Endodermal cell (in vitro differentiated cells): ENCODE results near the gene HMCN2. TPM values are rescaled to one million over a fixed set of nuclear protein-coding genes. Genes with fewer than 3 reads are reported as not detected.

ENCODE experiments used
- DNase-seq: peaks from one replicate; pipeline ENCODE4 v3.0.0-alpha.2; 2017
- H3K27ac ChIP-seq: 2 replicates; pipeline ENCODE4 v1.5.1; 2013; ENCODE audit warnings: mild to moderate bottlenecking, low read depth, low read length, moderate library complexity
- H3K27me3 ChIP-seq: 2 replicates; pipeline ENCODE4 v1.6.1; 2013; ENCODE audit warnings: mild to moderate bottlenecking, low read length, moderate library complexity; ENCODE audit not compliant: insufficient read depth, control insufficient read depth, poor library complexity, severe bottlenecking
- H3K36me3 ChIP-seq: 2 replicates; pipeline ENCODE4 v1.7.0; 2013; ENCODE audit warnings: mild to moderate bottlenecking, low read length, moderate library complexity; ENCODE audit not compliant: control insufficient read depth, insufficient read depth
- H3K4me1 ChIP-seq: one replicate; pipeline ENCODE4 v1.7.0; 2013; ENCODE audit warnings: low read length; ENCODE audit not compliant: control insufficient read depth, insufficient read depth
- H3K4me3 ChIP-seq: 2 replicates; pipeline ENCODE4 v1.5.1; 2013; ENCODE audit warnings: mild to moderate bottlenecking, low read length, moderate library complexity
- H3K9ac ChIP-seq: 2 replicates; pipeline ENCODE4 v1.6.1; 2013; ENCODE audit warnings: mild to moderate bottlenecking, low read length, moderate library complexity; ENCODE audit not compliant: poor library complexity, severe bottlenecking; ENCODE audit errors: extremely low read depth
- H3K9me3 ChIP-seq: 2 replicates; pipeline ENCODE4 v1.6.1; 2013; ENCODE audit warnings: mild to moderate bottlenecking, low read length, moderate library complexity; ENCODE audit not compliant: control insufficient read depth
- H3K27ac Mint-ChIP-seq: 2 replicates; pipeline ENCODE4 v1.8.0; 2020; ENCODE audit warnings: mixed read lengths
- H3K27me3 Mint-ChIP-seq: 2 replicates; pipeline ENCODE4 v1.8.0; 2021; ENCODE audit warnings: mild to moderate bottlenecking, mixed read lengths; ENCODE audit not compliant: insufficient read depth
- H3K36me3 Mint-ChIP-seq: 2 replicates; pipeline ENCODE4 v1.8.0; 2020; ENCODE audit warnings: low read depth, mixed read lengths
- H3K4me1 Mint-ChIP-seq: 2 replicates; pipeline ENCODE4 v1.8.0; 2020; ENCODE audit warnings: mixed read lengths
- H3K4me3 Mint-ChIP-seq: 2 replicates; pipeline ENCODE4 v1.8.0; 2020; ENCODE audit warnings: mild to moderate bottlenecking, moderate library complexity, mixed read lengths
- H3K9me3 Mint-ChIP-seq: 2 replicates; pipeline ENCODE4 v1.8.0; 2020; ENCODE audit warnings: mild to moderate bottlenecking, mixed read lengths
- CTCF ChIP-seq: fragments of 200-600 bp; sonication (generic); conservative IDR thresholded peaks from 2 replicates; pipeline ENCODE4 v1.5.0; 2021; ENCODE audit warnings: antibody characterized with exemption, mild to moderate bottlenecking
- WGBS, 2 experiments: methylation state at CpG; one replicate each; pipeline versions ENCODE4 v1.1.5 to v1.1.7; 2013; ENCODE audit warnings: missing lambda C conversion rate in 2 of 2, mixed read lengths in 1 of 2; ENCODE audit not compliant: insufficient coverage in 1 of 2, insufficient read length in 1 of 2; 5-methylcytosine and 5-hydroxymethylcytosine counted together
- total RNA-seq, 2 donors: library from RNA; stranded (reverse); fragmentation: NEBNext Ultra II Directional in 1 of 2; extraction: Animal tissue kit (Norgen Biotek cat#: 25700) in 1 of 2; gene quantifications; 2 replicates in 1 of 2; 3 replicates in 1 of 2; pipeline ENCODE4 v1.2.1, GENCODE V29; 2021

Gene HMCN2
- total RNA-seq, 2 donors from 2014 or later = 3.3 to 3.9 TPM

GRCh38 chr9:130233587-130233945, 32.0 kb upstream of the HMCN2 start:
- Mint-ChIP-seq H3K4me1 (peaks cover 5% of the 10 kb centered on the region), H3K9me3 (peaks cover 5% of the 10 kb centered on the region), H3K27me3 (no peaks in the 10 kb centered on the region), H3K4me3 (no peak overlapping the region), H3K27ac (no peak overlapping the region), H3K36me3 (peaks cover 33% of the 10 kb centered on the region)
- H3K4me1 ChIP-seq = no peaks in the 10 kb centered on the region
- H3K27me3 ChIP-seq = no peaks in the 10 kb centered on the region
- 89 to 96% methylated on average over 3 to 8 of the region's 8 CpGs for WGBS, 2 experiments
- H3K36me3 ChIP-seq = peaks cover 17% of the 10 kb centered on the region
- H3K4me3 ChIP-seq = no peak overlapping the region
- H3K9me3 ChIP-seq = peaks cover 4% of the 10 kb centered on the region
- no peak overlapping the region for H3K27ac ChIP-seq
- no peak for TF ChIP-seq CTCF
- no peak for DNase-seq
- no peak overlapping the region for H3K9ac ChIP-seq

GRCh38 chr9:130234340-130235260, 31.0 kb upstream of the HMCN2 start:
- H3K4me1 Mint-ChIP-seq = peaks cover 5% of the 10 kb centered on the region
- Histone ChIP-seq H3K9me3 (no peaks in the 10 kb centered on the region), H3K27ac (no peak overlapping the region), H3K4me3 (no peak overlapping the region), H3K4me1 (no peaks in the 10 kb centered on the region), H3K36me3 (peaks cover 11% of the 10 kb centered on the region), H3K27me3 (no peaks in the 10 kb centered on the region), H3K9ac (no peak overlapping the region)
- H3K4me3 Mint-ChIP-seq = no peak overlapping the region
- DNase-seq = no peak
- H3K36me3 Mint-ChIP-seq = peaks cover 27% of the 10 kb centered on the region
- no peak overlapping the region for H3K27ac Mint-ChIP-seq
- no peak for TF ChIP-seq CTCF
- peaks cover 4% of the 10 kb centered on the region for H3K9me3 Mint-ChIP-seq
- no peaks in the 10 kb centered on the region for H3K27me3 Mint-ChIP-seq
- WGBS, 2 experiments = 91 to 93% methylated on average over 9 to 26 of the region's 26 CpGs

GRCh38 chr9:130235558-130236435, 29.8 kb upstream of the HMCN2 start:
- peak; percentile 99 for TF ChIP-seq CTCF
- H3K4me3 Mint-ChIP-seq = no peak overlapping the region
- H3K4me3 ChIP-seq = no peak overlapping the region
- no peak overlapping the region for H3K9ac ChIP-seq
- no peaks in the 10 kb centered on the region for H3K27me3 Mint-ChIP-seq
- H3K36me3 Mint-ChIP-seq = peaks cover 21% of the 10 kb centered on the region
- H3K9me3 ChIP-seq = no peaks in the 10 kb centered on the region
- H3K4me1 Mint-ChIP-seq = peaks cover 8% of the 10 kb centered on the region
- H3K4me1 ChIP-seq = no peaks in the 10 kb centered on the region
- WGBS, 2 experiments = 65 to 88% methylated on average over 23 to 45 of the region's 45 CpGs
- no peak overlapping the region for H3K27ac ChIP-seq
- DNase-seq = peak; percentile 92
- peaks cover 7% of the 10 kb centered on the region for H3K36me3 ChIP-seq
- peak overlapping the region; percentile 68 for H3K27ac Mint-ChIP-seq
- H3K9me3 Mint-ChIP-seq = no peaks in the 10 kb centered on the region
- no peaks in the 10 kb centered on the region for H3K27me3 ChIP-seq
